Esophagus (tissue), 2 donors: ENCODE measurements around the gene COPS9. TPM values are rescaled to one million over a fixed set of nuclear protein-coding genes. Genes with fewer than 3 reads are reported as not detected.

Experiments
- H3K27ac ChIP-seq, 2 donors: one replicate each; pipeline ENCODE4 v1.5.1; 2013; ENCODE audit warnings: low read depth in 2 of 2, mild to moderate bottlenecking in 2 of 2, inconsistent platforms in 1 of 2, low read length in 1 of 2, moderate library complexity in 1 of 2
- H3K27me3 ChIP-seq, 2 donors: one replicate each; pipeline ENCODE4 v1.6.1; 2013; ENCODE audit warnings: low read length in 2 of 2, control low read depth in 1 of 2, mild to moderate bottlenecking in 1 of 2; ENCODE audit not compliant: insufficient read depth in 2 of 2, control insufficient read depth in 1 of 2
- H3K36me3 ChIP-seq, 2 donors: one replicate each; pipeline ENCODE4 v1.6.1; 2013; ENCODE audit warnings: low read length in 1 of 2; ENCODE audit not compliant: control insufficient read depth in 2 of 2, insufficient read depth in 2 of 2
- H3K4me1 ChIP-seq, 2 donors: one replicate each; pipeline ENCODE4 v1.6.1; 2013; ENCODE audit warnings: low read length in 1 of 2; ENCODE audit not compliant: control insufficient read depth in 2 of 2, insufficient read depth in 2 of 2
- H3K4me3 ChIP-seq, 2 donors: one replicate each; pipeline ENCODE4 v1.5.1; 2013; ENCODE audit warnings: low read length in 2 of 2, mild to moderate bottlenecking in 2 of 2, low read depth in 1 of 2, moderate library complexity in 1 of 2
- H3K9me3 ChIP-seq, 2 donors: one replicate each; pipeline ENCODE4 v1.6.1; 2013; ENCODE audit warnings: mild to moderate bottlenecking in 2 of 2, low read depth in 1 of 2, low read length in 1 of 2, moderate library complexity in 1 of 2; ENCODE audit not compliant: control insufficient read depth in 2 of 2, insufficient read depth in 1 of 2
- WGBS, 2 donors: extraction: QIAGEN DNeasy Blood & Tissue Kit; methylation state at CpG; one replicate each; pipeline ENCODE4 v1.1.7; 2013; 5-methylcytosine and 5-hydroxymethylcytosine counted together
- polyA plus RNA-seq, 2 donors: library from polyadenylated mRNA; stranded (reverse); fragments of 200-250 nt; gene quantifications; one replicate each; pipeline ENCODE4 v1.2.3, GENCODE V29; 2013
- donor health status: healthy with polysubstance abuse.
- donor health status: Bipolar disorder and iron deficiency.

The COPS9 gene
- polyA plus RNA-seq, 2 donors: 240 to 270 TPM

DNA sequence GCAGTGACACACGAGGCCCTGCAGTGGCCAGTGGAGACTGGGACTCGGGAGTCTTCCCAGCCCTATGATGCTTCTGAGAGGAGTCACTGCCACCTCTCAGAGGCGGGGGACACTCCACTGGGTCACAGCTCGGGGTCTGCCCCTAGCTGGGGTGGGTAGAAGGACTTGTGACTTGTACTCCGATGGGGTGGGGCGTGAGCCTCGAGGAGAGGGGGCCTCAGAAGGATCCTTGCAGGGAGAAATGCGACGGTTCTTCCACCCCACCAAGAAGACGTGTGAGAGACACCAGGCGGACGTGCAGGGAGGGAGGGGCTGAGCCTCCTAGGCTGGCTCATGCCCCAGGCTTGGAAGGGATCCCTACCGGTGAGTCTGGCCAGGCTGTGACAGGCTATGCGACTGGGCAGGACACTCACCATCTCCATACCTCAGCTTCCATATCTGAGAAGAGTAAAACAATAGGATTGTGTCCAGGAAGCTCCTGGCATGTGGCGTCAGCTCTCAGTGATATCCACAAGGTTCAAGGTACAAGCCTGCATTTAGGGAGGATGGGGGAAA is 15.4 kb upstream of the COPS9 start:
- no peak overlapping the region for H3K27ac ChIP-seq
- no peaks in the 10 kb centered on the region for H3K9me3 ChIP-seq
- H3K4me1 ChIP-seq: peaks cover 0 to 5% of the 10 kb centered on the region in 2 donors
- no peak overlapping the region for H3K4me3 ChIP-seq
- no peaks in the 10 kb centered on the region for H3K36me3 ChIP-seq
- no peaks in the 10 kb centered on the region for H3K27me3 ChIP-seq
- 53 to 56% methylated on average over 15 of the region's 15 CpGs for WGBS, 2 donors

GRCh38 chr2:240149943-240150784 is 14.1 kb upstream of the COPS9 start:
- Histone ChIP-seq H3K4me1 (peaks cover 0 to 5% of the 10 kb centered on the region in 2 donors), H3K4me3 (no peak overlapping the region), H3K36me3 (no peaks in the 10 kb centered on the region), H3K27ac (no peak overlapping the region), H3K9me3 (no peaks in the 10 kb centered on the region), H3K27me3 (no peaks in the 10 kb centered on the region)
- WGBS, 2 donors: 24 to 25% methylated on average over 12 of the region's 12 CpGs

DNA sequence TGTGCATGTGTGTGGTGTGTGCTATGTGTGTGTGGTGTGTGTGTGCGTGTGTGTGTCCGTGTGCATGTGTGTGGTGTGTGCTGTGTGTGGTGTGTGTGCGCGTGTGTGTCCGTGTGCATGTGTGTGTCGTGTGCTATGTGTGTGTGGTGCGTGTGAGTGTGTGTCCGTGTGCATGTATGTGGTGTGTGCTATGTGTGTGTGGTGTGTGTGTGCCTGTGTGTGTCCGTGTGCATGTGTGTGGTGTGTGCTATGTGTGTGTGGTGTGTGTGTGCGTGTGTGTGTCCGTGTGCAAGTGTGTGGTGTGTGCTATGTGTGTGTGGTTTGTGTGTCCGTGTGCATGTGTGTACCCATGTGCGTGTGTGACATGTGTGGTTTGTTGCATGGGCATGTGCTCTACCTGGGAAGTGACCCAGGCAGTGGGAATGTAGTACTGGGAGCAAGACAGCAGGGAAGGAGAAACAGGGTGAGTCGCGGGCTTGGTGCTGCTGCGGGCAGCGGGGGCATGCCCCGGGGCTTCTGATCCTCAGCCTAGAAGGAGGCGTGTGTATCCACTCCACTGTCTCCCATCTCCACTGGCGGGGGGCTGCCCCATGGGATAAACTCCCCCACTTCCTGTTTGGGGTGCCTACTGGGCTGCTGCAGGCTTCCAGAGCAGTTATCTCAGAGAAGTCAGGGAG is 11.9 kb upstream of the COPS9 start:
- Histone ChIP-seq H3K27me3 (no peaks in the 10 kb centered on the region), H3K27ac (no peak overlapping the region), H3K36me3 (no peaks in the 10 kb centered on the region), H3K4me1 (peaks cover 0 to 5% of the 10 kb centered on the region in 2 donors), H3K4me3 (no peak overlapping the region), H3K9me3 (no peaks in the 10 kb centered on the region)
- WGBS, 2 donors: 80 to 83% methylated on average over 20 of the region's 20 CpGs

GRCh38 chr2:240147382-240147781 is 11.3 kb upstream of the COPS9 start:
- Histone ChIP-seq H3K27ac (no peak overlapping the region), H3K27me3 (no peaks in the 10 kb centered on the region), H3K36me3 (no peaks in the 10 kb centered on the region), H3K4me3 (no peak overlapping the region), H3K4me1 (peaks cover 0 to 5% of the 10 kb centered on the region in 2 donors), H3K9me3 (no peaks in the 10 kb centered on the region)
- WGBS, 2 donors: 87 to 91% methylated on average over 5 of the region's 5 CpGs

DNA sequence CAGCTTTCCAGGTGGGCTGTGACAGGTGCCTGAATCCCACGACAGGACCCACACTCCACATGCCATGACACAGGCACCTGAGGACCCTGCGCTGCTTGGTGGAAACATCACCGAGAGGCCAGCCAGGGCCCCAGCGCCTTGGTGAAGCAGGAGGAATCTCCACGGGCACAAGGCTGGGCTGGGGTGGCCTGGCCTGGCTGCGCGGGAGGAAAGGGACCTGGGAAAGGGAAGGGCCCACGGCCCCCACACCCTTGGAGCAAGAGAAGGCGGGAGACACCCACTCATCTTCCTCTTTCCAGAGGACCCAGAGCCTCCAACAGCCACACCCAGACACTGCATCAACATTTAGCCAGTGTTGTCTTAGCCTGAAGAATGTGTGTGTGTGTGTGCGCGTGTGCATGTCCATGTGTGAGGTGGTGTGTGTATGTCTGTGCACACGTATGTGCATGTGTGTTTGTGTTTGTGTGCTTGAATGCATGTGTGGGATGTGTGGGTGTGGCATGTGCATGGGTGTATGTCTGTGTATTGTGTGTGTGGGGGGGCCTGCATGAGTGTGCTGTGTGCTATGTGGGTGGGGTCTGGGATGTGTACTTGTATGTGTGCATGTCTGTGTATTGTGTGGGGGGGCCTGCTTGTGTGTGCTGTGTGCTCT is 10.6 kb upstream of the COPS9 start:
- Histone ChIP-seq H3K4me3 (no peak overlapping the region), H3K9me3 (no peaks in the 10 kb centered on the region), H3K4me1 (peaks cover 0 to 5% of the 10 kb centered on the region in 2 donors), H3K36me3 (no peaks in the 10 kb centered on the region), H3K27ac (no peak overlapping the region), H3K27me3 (no peaks in the 10 kb centered on the region)
- 75 to 77% methylated on average over 12 of the region's 12 CpGs for WGBS, 2 donors

GRCh38 chr2:240146141-240146561 is 10.0 kb upstream of the COPS9 start:
- Histone ChIP-seq H3K4me3 (no peak overlapping the region), H3K27ac (no peak overlapping the region), H3K9me3 (no peaks in the 10 kb centered on the region), H3K36me3 (no peaks in the 10 kb centered on the region), H3K27me3 (no peaks in the 10 kb centered on the region), H3K4me1 (peaks cover 0 to 5% of the 10 kb centered on the region in 2 donors)
- WGBS, 2 donors: 35 to 44% methylated on average over 10 of the region's 10 CpGs

GRCh38 chr2:240145461-240145860 is 9.4 kb upstream of the COPS9 start:
- 78 to 80% methylated on average over 13 of the region's 13 CpGs for WGBS, 2 donors
- H3K4me3 ChIP-seq: no peak overlapping the region
- H3K9me3 ChIP-seq: no peaks in the 10 kb centered on the region
- no peaks in the 10 kb centered on the region for H3K36me3 ChIP-seq
- no peak overlapping the region for H3K27ac ChIP-seq
- H3K27me3 ChIP-seq: no peaks in the 10 kb centered on the region
- peaks cover 0 to 5% of the 10 kb centered on the region in 2 donors for H3K4me1 ChIP-seq

- Histone ChIP-seq H3K4me3 (no peak overlapping the region), H3K27me3 (no peaks in the 10 kb centered on the region), H3K36me3 (no peaks in the 10 kb centered on the region), H3K4me1 (peaks cover 0 to 5% of the 10 kb centered on the region in 2 donors), H3K9me3 (no peaks in the 10 kb centered on the region), H3K27ac (no peak overlapping the region)
- 78 to 83% methylated on average over 20 of the region's 20 CpGs for WGBS, 2 donors
These were observed 8.7 kb upstream of the COPS9 start for GRCh38 chr2:240144649-240145261.
